SK-N-SH (cell line): ENCODE measurements around the gene KPRP. TPM values are rescaled to one million over a fixed set of nuclear protein-coding genes. Genes with fewer than 3 reads are reported as not detected.

Experiments
- CTCF ChIA-PET: fragments of 300-600, 350-600 bp; formaldehyde crosslinking; extraction: SDS; loops from one replicate; lab custom pipeline; 2021; lab: Yijun Ruan, JAX
- POLR2A ChIA-PET: fragments of 350-600 bp; sonication (Branson Sonifier 250); formaldehyde crosslinking; extraction: SDS; loops from one replicate; lab custom pipeline; 2020; ENCODE audit warnings: antibody characterized with exemption, inconsistent platforms; lab: Yijun Ruan, JAX
- DNase-seq: peaks from one replicate; pipeline ENCODE4 v3.0.0; 2012
- H2AFZ ChIP-seq: fragments of 200-600 bp; sonication (generic); 2 replicates; pipeline ENCODE4 v1.8.1; 2016; ENCODE audit warnings: antibody characterized with exemption, mild to moderate bottlenecking, low read depth
- H3F3A ChIP-seq: fragments of 200-600 bp; sonication (generic); replicated peaks from 2 replicates; pipeline ENCODE3; 2016; ENCODE audit warnings: antibody characterized with exemption, mild to moderate bottlenecking; ENCODE audit not compliant: insufficient read depth
- H3K27ac ChIP-seq, 2 experiments: fragments of 200-500 bp in 1 of 2; fragments of 200-600 bp in 1 of 2; sonication (Bioruptor generic) in 1 of 2; sonication (generic), shearing (Covaris generic) in 1 of 2; 2 replicates each; pipeline versions ENCODE4 v1.5.1 to v1.6.1; 2014 to 2016; ENCODE audit warnings: low read depth in 2 of 2, inconsistent platforms in 1 of 2, low read length in 1 of 2, mild to moderate bottlenecking in 1 of 2, mixed read lengths in 1 of 2
- H3K27me3 ChIP-seq: fragments of 200-600 bp; sonication (generic), shearing (Covaris generic); 2 replicates; pipeline ENCODE4 v1.6.1; 2016; ENCODE audit warnings: mixed run types; ENCODE audit not compliant: insufficient read depth
- H3K36me3 ChIP-seq, 2 experiments: fragments of 200-500 bp in 1 of 2; fragments of 200-600 bp in 1 of 2; sonication (Bioruptor generic) in 1 of 2; sonication (generic) in 1 of 2; replicated peaks in 1 of 2; 2 replicates each; pipeline versions ENCODE3 to v1.5.1; 2014 to 2016; ENCODE audit warnings: low read length in 1 of 2, mild to moderate bottlenecking in 1 of 2; ENCODE audit not compliant: insufficient read depth in 2 of 2, control insufficient read depth in 1 of 2
- H3K4me1 ChIP-seq, 2 experiments: fragments of 200-500 bp in 1 of 2; fragments of 200-600 bp in 1 of 2; sonication (Bioruptor generic) in 1 of 2; sonication (generic), shearing (Covaris generic) in 1 of 2; 2 replicates each; pipeline versions ENCODE4 v1.5.1 to v1.6.1; 2014 to 2016; ENCODE audit warnings: low read depth in 1 of 2, low read length in 1 of 2, mixed run types in 1 of 2; ENCODE audit not compliant: insufficient read depth in 2 of 2, control insufficient read depth in 1 of 2
- H3K4me2 ChIP-seq: fragments of 200-600 bp; sonication (generic), shearing (Covaris generic); 2 replicates; pipeline ENCODE4 v1.6.1; 2017; ENCODE audit warnings: mixed run types
- H3K4me3 ChIP-seq, 2 experiments: fragments of 200-500 bp in 1 of 2; fragments of 200-600 bp in 1 of 2; sonication (Bioruptor generic) in 1 of 2; sonication (generic), shearing (Covaris generic) in 1 of 2; 2 replicates each; pipeline versions ENCODE4 v1.5.1 to v1.8.1; 2014 to 2016; ENCODE audit warnings: low read depth in 2 of 2, inconsistent platforms in 1 of 2, low read length in 1 of 2, mild to moderate bottlenecking in 1 of 2, mixed read lengths in 1 of 2, moderate library complexity in 1 of 2
- H3K79me2 ChIP-seq: fragments of 200-600 bp; sonication (generic); 2 replicates; pipeline ENCODE4 v1.8.1; 2017; ENCODE audit warnings: mild to moderate bottlenecking; ENCODE audit not compliant: insufficient read depth
- H3K9ac ChIP-seq: fragments of 200-600 bp; sonication (generic); 2 replicates; pipeline ENCODE4 v1.6.1; 2017; ENCODE audit warnings: mixed run types
- H3K9me2 ChIP-seq: fragments of 200-600 bp; sonication (generic); 2 replicates; pipeline ENCODE4 v1.6.1; 2017; ENCODE audit warnings: mixed run types
- H3K9me3 ChIP-seq: fragments of 200-600 bp; sonication (generic); 2 replicates; pipeline ENCODE4 v1.6.1; 2017; ENCODE audit warnings: mixed run types, mild to moderate bottlenecking, moderate library complexity
- H4K20me1 ChIP-seq: fragments of 200-600 bp; sonication (generic); 2 replicates; pipeline ENCODE4 v1.6.1; 2017; ENCODE audit warnings: mild to moderate bottlenecking, mixed run types; ENCODE audit not compliant: insufficient read depth
- CTCF ChIP-seq: fragments of 200-600 bp; sonication (generic); IDR thresholded peaks from 2 replicates; pipeline ENCODE4 v1.6.1; 2017; ENCODE audit warnings: antibody characterized with exemption, mild to moderate bottlenecking, moderate library complexity
- ELF1 ChIP-seq: IDR thresholded peaks from 2 replicates; pipeline ENCODE4 v1.4.0; 2012
- EP300 ChIP-seq, 2 experiments: IDR thresholded peaks; 2 replicates each; pipeline versions ENCODE4 v1.4.0 to v1.6.1; 2012; ENCODE audit warnings: borderline replicate concordance in 1 of 2, low read depth in 1 of 2, low read length in 1 of 2
- FOSL2 ChIP-seq: IDR thresholded peaks from 2 replicates; pipeline ENCODE4 v1.4.0; 2012; ENCODE audit warnings: low read depth, mild to moderate bottlenecking, moderate library complexity, borderline replicate concordance
- FOXJ3 ChIP-seq: sonication (generic); formaldehyde crosslinking; IDR thresholded peaks from 2 replicates; pipeline ENCODE4 v1.5.1; 2020; ENCODE audit warnings: mild to moderate bottlenecking, missing genetic modification reagents
- FOXM1 ChIP-seq: IDR thresholded peaks from 2 replicates; pipeline ENCODE4 v1.4.0; 2012; ENCODE audit warnings: low read depth, mild to moderate bottlenecking
- GATA2 ChIP-seq: sonication (generic); formaldehyde crosslinking; IDR thresholded peaks from 2 replicates; pipeline ENCODE4 v1.5.0; 2020; ENCODE audit warnings: mild to moderate bottlenecking, missing genetic modification reagents
- IRF3 ChIP-seq: fragments of 150-350 bp; IDR thresholded peaks from 2 replicates; pipeline ENCODE4 v1.6.1; 2016; ENCODE audit warnings: mild to moderate bottlenecking, low read depth, low read length
- JUND ChIP-seq: IDR thresholded peaks from 2 replicates; pipeline ENCODE4 v1.4.0; 2012
- MXI1 ChIP-seq: IDR thresholded peaks from 2 replicates; pipeline ENCODE4 v1.6.1; 2012; ENCODE audit warnings: mild to moderate bottlenecking, low read depth, low read length, improper control_type of control experiment
- NRF1 ChIP-seq: IDR thresholded peaks from 2 replicates; pipeline ENCODE4 v1.6.1; 2012; ENCODE audit warnings: low read depth, mild to moderate bottlenecking, low read length
- POLR2AphosphoS5 ChIP-seq: IDR thresholded peaks from 2 replicates; pipeline ENCODE4 v1.6.1; 2012; ENCODE audit warnings: low read depth, low read length
- RAD21 ChIP-seq: IDR thresholded peaks from 2 replicates; pipeline ENCODE4 v1.6.1; 2012; ENCODE audit warnings: mild to moderate bottlenecking, low read length
- RCOR1 ChIP-seq: fragments of 150-350 bp; IDR thresholded peaks from 2 replicates; pipeline ENCODE4 v1.6.1; 2017; ENCODE audit warnings: antibody characterized with exemption, low read length
- SIN3A ChIP-seq: IDR thresholded peaks from 2 replicates; pipeline ENCODE4 v1.6.1; 2012; ENCODE audit warnings: low read depth, mild to moderate bottlenecking, low read length, moderate library complexity, borderline replicate concordance
- TEAD4 ChIP-seq: IDR thresholded peaks from 2 replicates; pipeline ENCODE4 v1.4.0; 2012; ENCODE audit warnings: mild to moderate bottlenecking, borderline replicate concordance; ENCODE audit not compliant: insufficient read depth
- USF1 ChIP-seq: IDR thresholded peaks from 2 replicates; pipeline ENCODE4 v1.4.0; 2012; ENCODE audit warnings: low read depth, borderline replicate concordance
- USF2 ChIP-seq: fragments of 150-350 bp; IDR thresholded peaks from 2 replicates; pipeline ENCODE4 v1.6.1; 2017; ENCODE audit warnings: antibody characterized with exemption, low read length, low read depth, borderline replicate concordance
- YY1 ChIP-seq: IDR thresholded peaks from 2 replicates; pipeline ENCODE4 v1.4.0; 2012; ENCODE audit warnings: low read depth, mild to moderate bottlenecking
- ZBTB33 ChIP-seq: IDR thresholded peaks from 2 replicates; pipeline ENCODE4 v1.4.0; 2012; ENCODE audit warnings: low read depth, borderline replicate concordance
- polyA plus RNA-seq, 3 experiments: library from polyadenylated mRNA; depleted of rRNA; stranded (reverse); fragments of >200 nt; gene quantifications; 2 replicates each; pipeline ENCODE4 v1.2.3, GENCODE V29; 2012

The KPRP gene
- polyA plus RNA-seq, 1 of the 3 experiments (the other 2 are of a cell fraction), result not detected

- Histone ChIP-seq H3K4me2 (no peak overlapping the region), H4K20me1 (no peaks in the 10 kb centered on the region), H3F3A (no peaks in the 10 kb centered on the region), H3K9me2 (no peaks in the 10 kb centered on the region), H3K27me3 (0 out of 2 replicates have a peak, but pooled peaks cover 4% of the 10 kb centered on the region), H3K4me3 (no peak overlapping the region), H3K79me2 (no peaks in the 10 kb centered on the region), H3K36me3 (no peaks in the 10 kb centered on the region), H2AFZ (no peak overlapping the region), H3K4me1 (no peaks in the 10 kb centered on the region)
- ChIA-PET CTCF (no interaction called here), POLR2A (no interaction called here)
- DNase-seq, result no peak
- TF ChIP-seq NRF1 (no peak), EP300 (IDR thresholded peaks at IDR 0.05; ENCODE audit: borderline replicate concordance in 1 of 2, low read depth in 1 of 2, low read length in 1 of 2) (no peak), RCOR1 (no peak), ZBTB33 (no peak), GATA2 (CRISPR knock-in tag) (no peak), FOSL2 (no peak), CTCF (no peak)
- TF ChIP-seq, all 33 proteins: peak for 0
- Histone ChIP-seq H3K9me3 (no peaks in the 10 kb centered on the region), H3K27ac (no peak overlapping the region), H3K9ac (no peak overlapping the region)
Measured at GRCh38 chr1:152718238-152718637, 39.6 kb upstream of the KPRP start.

GRCh38 chr1:152725261-152725660, 32.6 kb upstream of the KPRP start:
- no peak overlapping the region for H3K27ac ChIP-seq
- H4K20me1 ChIP-seq, result no peaks in the 10 kb centered on the region
- no peaks in the 10 kb centered on the region for H3F3A ChIP-seq
- H3K4me2 ChIP-seq, result no peak overlapping the region
- no peak overlapping the region for H2AFZ ChIP-seq
- H3K36me3 ChIP-seq, result no peaks in the 10 kb centered on the region
- no peaks in the 10 kb centered on the region for H3K9me2 ChIP-seq
- H3K4me1 ChIP-seq, result no peaks in the 10 kb centered on the region
- no peaks in the 10 kb centered on the region for H3K9me3 ChIP-seq
- H3K4me3 ChIP-seq, result no peak overlapping the region
- POLR2A ChIA-PET, result no interaction called here
- H3K79me2 ChIP-seq, result no peaks in the 10 kb centered on the region
- H3K27me3 ChIP-seq, result peaks cover 16% of the 10 kb centered on the region; the same call in 1 of the 2 replicates
- H3K9ac ChIP-seq, result no peak overlapping the region
- CTCF ChIA-PET, result no interaction called here
- DNase-seq, result no peak
- no peak for TF ChIP-seq IRF3
- TF ChIP-seq RAD21, result no peak
- TF ChIP-seq RCOR1, result no peak
- TF ChIP-seq SIN3A, result no peak
- no peak for TF ChIP-seq TEAD4
- no peak for TF ChIP-seq JUND
- TF ChIP-seq ELF1, result no peak
- TF ChIP-seq CTCF, result no peak
- TF ChIP-seq FOXJ3, result no peak
- no peak for TF ChIP-seq USF1
- TF ChIP-seq MXI1, result no peak
- TF ChIP-seq FOXM1, result no peak
- no peak for TF ChIP-seq POLR2AphosphoS5
- TF ChIP-seq USF2, result no peak
- TF ChIP-seq YY1, result no peak
